Lower leg skin (tissue), 4 donors: ENCODE data around the gene USP3. TPM values are rescaled to one million over a fixed set of nuclear protein-coding genes. Genes with fewer than 3 reads are reported as not detected.

Experiments
- DNase-seq, 2 donors: peaks; one replicate each; pipeline ENCODE4 v3.0.0-alpha.2; 2019; ENCODE audit warnings: low spot score in 2 of 2
- H3K4me3 ChIP-seq: fragments of 200-600 bp; sonication (generic); 2 replicates; pipeline ENCODE4 v1.5.1; 2017; ENCODE audit warnings: mild to moderate bottlenecking, low read depth; ENCODE audit not compliant: poor library complexity, severe bottlenecking
- CTCF ChIP-seq, 3 donors: fragments of 450-650 bp; IDR thresholded peaks; one replicate each; pipeline ENCODE4 v1.5.1; 2016; ENCODE audit warnings: antibody characterized with exemption in 3 of 3, mild to moderate bottlenecking in 3 of 3, moderate library complexity in 2 of 3
- POLR2A ChIP-seq, 2 donors: fragments of 450-650 bp; IDR thresholded peaks; one replicate each; pipeline ENCODE4 v1.6.1; 2016 to 2017; ENCODE audit warnings: antibody characterized with exemption in 2 of 2, mild to moderate bottlenecking in 1 of 2, moderate library complexity in 1 of 2
- WGBS, 2 donors: methylation state at CpG; one replicate each; pipeline ENCODE4 v1.1.5; 2018; 5-methylcytosine and 5-hydroxymethylcytosine counted together
- intact Hi-C: fragments of 100-400 bp; cut with DNase I; formaldehyde crosslinking; loops from one replicate; pipeline ENCODE4 v1.15.0; 2023; ENCODE audit warnings: low total_unique reads
- total RNA-seq, 4 donors: library from RNA; depleted of rRNA; stranded (reverse); fragments of >200 nt; gene quantifications; one replicate each; pipeline ENCODE4 v1.1.0, GENCODE V29; 2016

The USP3 gene
- total RNA-seq, 4 donors from 2014 or later: 43.9 to 66.5 (median 55.0) TPM

- H3K4me3 ChIP-seq: no peak overlapping the region
- no peak for TF ChIP-seq CTCF (IDR thresholded peaks at IDR 0.05)
- no peak for TF ChIP-seq POLR2A (IDR thresholded peaks at IDR 0.05)
- WGBS, 2 donors: 63 to 67% methylated on average over 4 of the region's 4 CpGs
- no peak for DNase-seq
- intact Hi-C loops: no loop called here
Observed at GRCh38 chr15:63473999-63474809, 30.2 kb upstream of the USP3 start.

- 58 to 62% methylated on average over 9 of the region's 9 CpGs for WGBS, 2 donors
- intact Hi-C loops: no loop called here
- no peak for TF ChIP-seq POLR2A (IDR thresholded peaks at IDR 0.05)
- no peak for TF ChIP-seq CTCF (IDR thresholded peaks at IDR 0.05)
- no peak for DNase-seq
- H3K4me3 ChIP-seq: no peak overlapping the region
Observed at GRCh38 chr15:63474810-63475316, 29.5 kb upstream of the USP3 start.

GRCh38 chr15:63475707-63476106 is 28.7 kb upstream of the USP3 start:
- 92 to 98% methylated on average over 9 of the region's 9 CpGs for WGBS, 2 donors

DNA sequence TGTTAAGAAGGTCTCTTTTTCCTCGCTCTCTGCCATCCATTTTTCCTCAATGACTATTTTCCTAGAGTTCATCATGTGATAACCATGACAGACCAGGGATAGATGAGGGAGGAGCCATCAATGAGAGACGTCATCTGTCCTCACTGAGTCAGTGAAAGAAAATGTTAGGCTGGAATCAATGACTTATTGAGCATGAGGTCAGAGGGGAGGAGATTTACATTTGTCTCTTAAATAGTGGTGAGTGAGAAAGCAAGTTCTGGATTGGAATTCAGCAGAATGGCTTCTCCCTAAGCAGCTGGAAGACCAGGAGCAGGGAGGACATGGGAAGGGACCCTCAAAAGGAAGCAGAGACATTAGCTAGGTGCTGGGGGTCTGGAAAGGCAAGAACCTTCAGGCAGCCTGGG is 28.2 kb upstream of the USP3 start:
- no peak overlapping the region for H3K4me3 ChIP-seq
- no peak for TF ChIP-seq POLR2A (IDR thresholded peaks at IDR 0.05)
- no peak for TF ChIP-seq CTCF (IDR thresholded peaks at IDR 0.05)
- DNase-seq: no peak
- intact Hi-C loops: no loop called here
- 37 to 45% methylated on average over 2 of the region's 2 CpGs for WGBS, 2 donors

More at GRCh38 chr15:63475707-63476106, 28.7 kb upstream of the USP3 start:
- no peak for TF ChIP-seq POLR2A (IDR thresholded peaks at IDR 0.05)
- TF ChIP-seq CTCF (IDR thresholded peaks at IDR 0.05): no peak
- intact Hi-C loops: no loop called here
- no peak for DNase-seq
- H3K4me3 ChIP-seq: no peak overlapping the region

DNA sequence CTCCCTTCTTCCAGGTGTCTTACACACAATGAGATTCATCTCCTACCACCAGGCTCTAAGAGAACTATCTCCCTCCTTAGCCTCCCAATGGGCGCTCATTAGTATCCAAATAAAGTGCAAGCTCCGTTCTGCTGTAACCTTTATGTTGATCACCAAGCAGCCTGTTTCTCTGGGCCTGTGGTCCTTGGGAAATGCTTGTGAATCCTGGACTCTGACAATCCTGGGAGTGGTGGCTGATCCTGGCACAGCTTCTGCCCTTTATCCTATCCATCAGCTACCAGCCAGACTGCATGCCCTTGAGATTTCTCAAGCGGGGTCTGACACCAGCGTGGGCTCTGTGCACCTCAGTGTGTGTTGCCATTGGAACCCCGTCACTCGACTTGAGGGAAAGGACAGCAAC is 26.1 kb upstream of the USP3 start:
- intact Hi-C loops: no loop called here
- TF ChIP-seq POLR2A (IDR thresholded peaks at IDR 0.05) (no peak), CTCF (IDR thresholded peaks at IDR 0.05) (no peak)
- H3K4me3 ChIP-seq: no peak overlapping the region
- peak in 1 of 2 donors; percentile 56 for DNase-seq
- WGBS, 2 donors: 91 to 97% methylated on average over 6 of the region's 6 CpGs
